HuH-7.5 (cell line): ENCODE data around the gene AVL9.
A peak's percentile ranks its signal among the peaks of the same experiment; 100 is the strongest.
"Not testable (repeated sequence)": the region's sequence is repeated elsewhere in the genome, so short reads cannot be mapped to it uniquely, and the experiment has no call there.

Source experiments
- DNase-seq: peaks from one replicate; pipeline ENCODE4 v3.0.0; 2011; ENCODE audit warnings: low spot score

AVL9 gene

DNA sequence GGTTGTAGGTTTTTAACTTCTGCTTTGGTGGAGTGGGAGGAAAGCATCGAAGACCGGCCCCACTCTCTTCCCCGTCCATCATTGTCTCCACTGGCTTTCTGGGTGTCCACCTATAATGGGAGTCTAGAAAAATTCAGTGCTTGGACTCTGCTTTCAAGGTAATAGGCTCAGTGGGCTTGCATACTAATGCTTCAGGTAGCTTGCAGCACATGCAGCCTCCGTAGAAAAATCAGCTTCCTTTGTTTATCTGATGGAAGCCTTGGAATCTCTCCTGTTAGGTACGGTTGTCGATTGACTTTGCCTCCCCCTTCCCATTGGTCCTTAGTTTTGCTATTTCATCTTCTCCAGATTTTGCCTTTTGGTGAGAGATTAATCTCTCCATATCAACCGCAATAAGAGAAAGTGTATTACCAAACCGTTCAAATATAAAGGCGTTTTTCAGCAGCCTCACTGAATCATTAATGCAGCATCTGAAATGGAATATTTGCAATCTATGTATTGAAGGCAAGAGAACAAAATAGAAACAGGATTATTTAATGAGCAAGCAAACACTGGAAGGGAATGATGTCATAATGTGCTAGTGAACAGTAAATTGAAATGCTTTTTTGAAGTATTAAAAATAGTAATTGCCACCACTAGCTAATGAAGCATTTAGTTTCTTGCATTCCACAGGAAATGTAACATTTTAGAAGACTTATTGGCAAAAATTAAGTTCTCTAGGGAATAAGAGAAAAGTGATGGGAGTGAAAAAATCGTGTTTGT, 944 bp downstream of the AVL9 start:
- peak; percentile 32 for DNase-seq

GRCh38 chr7:32499755-32500154, 4.5 kb downstream of the AVL9 start:
- DNase-seq, result not testable (repeated sequence)

DNA sequence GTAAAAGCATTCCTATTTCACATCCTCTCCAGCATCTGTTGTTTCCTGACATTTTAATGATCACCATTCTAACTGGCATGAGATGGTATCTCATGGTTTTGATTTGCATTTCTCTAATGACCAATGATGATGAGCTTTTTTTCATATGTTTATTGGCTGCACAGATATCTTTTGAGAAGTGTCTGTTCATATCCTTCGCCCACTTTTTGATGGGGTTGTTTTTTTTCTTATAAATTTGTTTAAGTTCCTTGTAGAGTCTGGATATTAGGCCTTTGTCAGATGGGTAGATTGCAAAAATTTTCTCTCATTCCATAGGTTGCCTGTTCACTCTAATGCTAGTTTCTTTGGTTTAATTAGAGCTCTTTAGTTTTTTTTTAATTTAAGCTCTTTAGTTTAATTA, 4.9 kb downstream of the AVL9 start:
- not testable (repeated sequence) for DNase-seq

DNA sequence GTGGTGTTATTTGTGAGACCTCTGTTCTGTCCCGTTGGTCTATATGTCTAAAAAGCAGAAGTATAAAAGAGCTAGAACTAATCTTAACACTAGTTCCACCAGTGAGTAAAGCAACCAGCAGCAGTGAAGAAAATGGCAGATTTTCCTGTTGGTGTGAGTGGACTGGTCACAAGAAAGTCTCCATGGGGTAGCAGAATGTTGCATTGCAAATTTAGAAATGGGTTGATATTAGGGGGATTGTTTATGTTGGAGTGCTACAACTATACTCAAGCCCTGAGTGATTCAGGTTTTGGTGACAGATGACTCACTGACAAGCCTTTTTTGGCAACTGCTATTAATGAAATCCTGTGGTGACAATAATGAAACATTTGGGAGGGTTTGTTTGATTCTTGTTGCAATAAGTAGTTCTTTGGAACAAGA, 5.6 kb downstream of the AVL9 start:
- DNase-seq, result no peak

- DNase-seq, result no peak
These were observed 6.2 kb downstream of the AVL9 start for GRCh38 chr7:32501522-32501921.

- DNase-seq, result no peak
These were observed 7.4 kb downstream of the AVL9 start for GRCh38 chr7:32502728-32503127.

GRCh38 chr7:32506266-32507054, 11.2 kb downstream of the AVL9 start:
- DNase-seq, result no peak

- no peak for DNase-seq
These were observed 12.1 kb downstream of the AVL9 start for GRCh38 chr7:32507414-32507813.

DNA sequence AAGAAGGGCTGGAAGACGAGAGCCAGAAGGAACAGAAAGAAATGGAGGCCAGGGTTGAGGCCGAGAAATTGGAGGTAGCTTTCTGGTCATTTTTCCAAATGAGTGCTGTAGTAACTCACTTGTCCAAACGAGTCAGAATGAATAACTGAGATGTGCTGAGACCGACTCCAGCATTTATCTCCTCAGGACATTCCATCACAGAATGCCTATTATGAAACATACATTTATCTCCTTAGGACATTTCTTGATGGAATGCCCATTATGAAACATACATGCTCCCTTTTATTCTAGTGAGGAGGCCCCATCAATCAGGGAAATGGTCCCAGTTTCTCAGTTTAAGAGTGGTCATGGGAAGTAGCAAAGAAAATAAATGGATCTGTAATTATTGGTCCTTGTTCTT, 16.5 kb downstream of the AVL9 start:
- DNase-seq, result no peak

- no peak for DNase-seq
These were observed 17.9 kb downstream of the AVL9 start for GRCh38 chr7:32513210-32513609.

- no peak for DNase-seq
These were observed 20.7 kb downstream of the AVL9 start for GRCh38 chr7:32515890-32516550.

GRCh38 chr7:32516551-32517100, 21.3 kb downstream of the AVL9 start:
- no peak for DNase-seq

DNA sequence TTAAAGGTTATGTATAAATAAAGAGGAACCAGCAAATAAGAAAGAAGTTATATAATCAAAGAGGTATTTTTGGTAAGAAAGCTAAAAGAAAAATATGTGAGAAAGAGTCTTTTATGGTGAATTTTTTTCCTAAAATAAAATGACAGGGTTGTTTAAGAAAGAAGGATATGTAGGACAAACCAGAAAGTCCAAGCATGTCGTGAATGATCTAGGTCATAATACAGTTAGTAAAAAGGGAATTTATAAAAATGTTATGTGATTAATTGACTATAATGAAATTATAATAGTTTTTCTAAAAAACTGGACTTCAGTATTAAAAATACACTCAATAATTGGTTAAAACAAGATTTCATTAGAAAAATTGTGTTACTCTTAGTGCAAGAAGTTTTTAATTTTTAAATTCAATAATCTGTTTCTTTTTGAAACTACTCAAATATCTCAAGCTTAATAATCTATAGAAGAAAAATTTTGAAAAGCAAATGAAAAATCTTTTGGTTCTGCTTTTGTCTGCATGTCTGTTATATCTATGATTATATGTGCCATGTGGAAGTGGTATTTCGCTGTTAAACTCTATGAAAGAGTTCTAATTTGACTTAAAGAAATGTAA, 23.3 kb downstream of the AVL9 start:
- DNase-seq, result no peak

DNA sequence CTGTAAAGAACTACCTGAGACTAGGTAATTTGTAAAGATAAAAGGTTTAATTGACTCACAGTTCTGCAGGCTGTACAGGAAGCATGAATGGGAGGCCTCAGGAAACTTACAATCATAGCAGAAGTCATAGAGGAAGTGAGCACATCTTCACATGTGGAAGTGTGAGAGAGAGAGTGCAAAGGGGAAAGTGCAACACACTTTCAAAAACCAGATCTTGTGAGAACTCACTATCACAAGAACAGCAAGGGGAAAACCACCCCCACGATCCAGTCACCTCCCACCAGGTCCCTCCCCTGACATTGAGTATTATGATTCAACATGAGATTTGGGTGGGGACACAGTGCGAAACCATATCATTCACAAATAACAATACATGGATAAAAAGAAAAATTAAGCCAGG, 24.5 kb downstream of the AVL9 start:
- DNase-seq, result no peak

DNA sequence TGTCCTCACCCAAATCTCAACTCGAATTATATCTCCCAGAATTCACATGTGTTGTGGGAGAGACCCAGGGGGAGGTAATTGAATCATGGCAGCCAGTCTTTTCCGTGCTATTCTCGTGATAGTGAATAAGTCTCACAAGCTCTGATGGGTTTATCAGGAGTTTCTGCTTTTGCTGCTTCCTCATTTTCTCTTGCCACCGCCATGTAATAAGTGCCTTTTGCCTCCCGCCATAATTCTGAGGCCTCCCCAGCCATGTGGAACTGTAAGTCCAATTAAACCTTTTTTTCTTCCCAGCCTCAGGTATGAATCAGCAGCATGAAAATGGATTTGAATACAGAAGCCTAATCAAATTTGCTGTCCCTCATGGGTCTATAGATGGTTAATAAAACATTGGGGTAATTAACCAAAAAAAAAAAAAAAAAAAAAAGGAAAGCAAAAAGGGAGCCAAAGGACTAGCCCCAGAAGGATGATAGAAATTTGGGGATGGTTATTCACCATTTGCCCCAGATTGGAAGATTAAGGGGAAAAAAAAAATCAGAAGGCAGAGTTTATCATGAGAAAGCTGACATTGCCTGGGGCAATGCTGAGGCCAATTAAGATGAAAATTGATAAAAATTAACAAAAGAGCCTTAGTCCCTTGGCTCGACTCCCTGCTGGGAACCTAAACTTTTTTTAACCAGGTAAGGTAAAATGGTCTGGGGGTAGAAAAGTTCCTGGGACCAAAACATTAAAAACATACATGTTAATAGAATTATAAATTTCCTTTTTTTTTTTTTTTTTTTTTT, 27.6 kb downstream of the AVL9 start:
- DNase-seq, result no peak

GRCh38 chr7:32524631-32525030, 29.3 kb downstream of the AVL9 start:
- DNase-seq, result no peak

DNA sequence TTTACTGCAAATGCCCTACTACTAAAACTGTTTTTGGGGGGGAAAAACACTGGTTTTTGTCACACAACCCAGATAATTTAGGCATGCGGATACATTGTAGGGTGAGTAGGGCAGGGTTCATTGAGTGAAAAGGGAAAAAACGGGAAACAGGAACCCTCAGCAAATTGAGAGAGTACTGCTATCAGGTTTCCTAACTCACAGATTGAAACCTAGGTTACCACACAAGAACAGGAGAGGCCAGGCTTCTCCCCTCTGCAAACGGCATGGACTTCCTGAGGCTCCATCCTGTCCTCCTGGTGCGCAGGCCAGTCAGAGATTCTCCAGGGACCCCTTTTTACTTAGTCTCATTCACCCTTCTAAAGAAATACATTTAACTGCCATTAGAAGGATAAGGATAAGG, 30.6 kb downstream of the AVL9 start:
- no peak for DNase-seq

DNA sequence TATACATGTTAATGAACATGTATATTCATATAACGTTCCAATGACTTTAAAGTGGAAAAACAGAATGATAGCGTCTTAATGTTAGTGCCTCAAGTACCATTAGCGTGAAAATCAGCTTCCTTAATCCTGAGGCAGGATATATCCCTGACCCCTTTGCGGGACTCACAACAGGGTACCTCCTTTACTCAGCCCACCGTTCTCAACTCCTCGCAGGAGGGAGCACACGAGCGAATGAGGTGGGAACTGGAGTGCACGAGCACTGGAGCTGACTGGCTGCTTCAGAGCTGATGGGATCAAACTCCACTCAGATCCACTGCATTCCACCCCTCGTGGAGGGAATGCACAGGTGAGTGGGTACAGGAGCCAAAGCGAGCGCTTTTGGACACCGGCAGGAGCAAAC, 36.1 kb downstream of the AVL9 start:
- DNase-seq, result no peak

- DNase-seq, result no peak
These were observed 36.8 kb downstream of the AVL9 start for GRCh38 chr7:32532086-32532485.

GRCh38 chr7:32532716-32533115, 37.4 kb downstream of the AVL9 start:
- no peak for DNase-seq

GRCh38 chr7:32533276-32534029, 38.2 kb downstream of the AVL9 start:
- no peak for DNase-seq
